ENCODE results near the gene KLF13. TPM values are rescaled to one million over a fixed set of nuclear protein-coding genes. Genes with fewer than 3 reads are reported as not detected.

Gene KLF13
- total RNA-seq, 1 donor from 2014 or later: 26.9 TPM

DNA sequence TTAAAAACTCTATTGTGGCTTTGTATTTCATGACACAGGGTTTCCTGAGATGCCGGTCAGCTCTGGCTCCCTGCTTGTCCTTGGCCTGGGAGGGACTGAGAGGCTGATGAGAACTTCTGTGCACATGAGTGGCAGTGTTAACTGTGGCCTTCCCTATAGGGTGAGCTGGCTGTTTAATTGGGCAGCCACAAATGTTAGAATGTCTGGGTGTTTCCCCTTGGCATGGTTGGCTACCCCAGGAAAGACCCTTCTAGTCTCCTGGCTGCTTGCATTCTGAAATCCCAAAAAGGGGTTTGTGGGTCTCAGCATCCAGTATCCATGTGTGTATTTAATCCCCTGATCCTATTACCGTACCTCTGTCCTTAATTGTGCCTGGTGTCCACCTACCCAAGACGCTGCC lies 3.0 kb upstream of the KLF13 start:
- TF ChIP-seq, protein P1, sequence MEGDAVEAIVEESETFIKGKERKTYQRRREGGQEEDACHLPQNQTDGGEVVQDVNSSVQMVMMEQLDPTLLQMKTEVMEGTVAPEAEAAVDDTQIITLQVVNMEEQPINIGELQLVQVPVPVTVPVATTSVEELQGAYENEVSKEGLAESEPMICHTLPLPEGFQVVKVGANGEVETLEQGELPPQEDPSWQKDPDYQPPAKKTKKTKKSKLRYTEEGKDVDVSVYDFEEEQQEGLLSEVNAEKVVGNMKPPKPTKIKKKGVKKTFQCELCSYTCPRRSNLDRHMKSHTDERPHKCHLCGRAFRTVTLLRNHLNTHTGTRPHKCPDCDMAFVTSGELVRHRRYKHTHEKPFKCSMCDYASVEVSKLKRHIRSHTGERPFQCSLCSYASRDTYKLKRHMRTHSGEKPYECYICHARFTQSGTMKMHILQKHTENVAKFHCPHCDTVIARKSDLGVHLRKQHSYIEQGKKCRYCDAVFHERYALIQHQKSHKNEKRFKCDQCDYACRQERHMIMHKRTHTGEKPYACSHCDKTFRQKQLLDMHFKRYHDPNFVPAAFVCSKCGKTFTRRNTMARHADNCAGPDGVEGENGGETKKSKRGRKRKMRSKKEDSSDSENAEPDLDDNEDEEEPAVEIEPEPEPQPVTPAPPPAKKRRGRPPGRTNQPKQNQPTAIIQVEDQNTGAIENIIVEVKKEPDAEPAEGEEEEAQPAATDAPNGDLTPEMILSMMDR (IDR thresholded peaks at IDR 0.05; ENCODE audit: unreplicated experiment): no peak
- no peak overlapping the region for H3K4me3 Mint-ChIP-seq (ENCODE audit: low read depth)
- H3K27me3 Mint-ChIP-seq: peaks cover 25% of the 10 kb centered on the region
- H3K36me3 Mint-ChIP-seq (ENCODE audit: insufficient read depth): no peaks in the 10 kb centered on the region
- peaks cover 8% of the 10 kb centered on the region for H3K4me1 Mint-ChIP-seq (ENCODE audit: low read depth)
- no peaks in the 10 kb centered on the region for H3K9me3 Mint-ChIP-seq (ENCODE audit: low read depth)
- DNase-seq (ENCODE audit: low spot score, unreplicated experiment): no peak
- peak overlapping the region; percentile 31 for H3K27ac Mint-ChIP-seq

DNA sequence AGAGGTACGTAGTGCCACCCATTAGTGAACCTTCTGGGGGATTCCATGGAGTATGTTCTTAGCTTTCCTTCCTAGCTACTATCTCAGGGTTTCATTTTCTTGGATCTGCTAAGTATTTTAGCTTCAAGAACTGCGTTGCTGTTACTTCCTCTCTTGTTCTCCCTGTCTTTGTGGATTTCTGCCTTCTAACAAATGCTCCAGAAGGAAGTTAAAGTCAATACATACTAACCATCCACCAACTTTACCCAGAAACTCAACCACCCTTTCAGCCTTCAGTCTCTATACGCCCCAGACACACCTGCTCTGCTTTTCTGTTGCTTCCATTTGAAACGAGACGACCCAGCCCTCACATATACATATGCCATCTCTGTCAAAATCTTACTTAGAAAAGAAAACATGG lies 2.4 kb upstream of the KLF13 start:
- Mint-ChIP-seq H3K9me3 (ENCODE audit: low read depth) (no peaks in the 10 kb centered on the region), H3K4me3 (ENCODE audit: low read depth) (no peak overlapping the region)

DNA sequence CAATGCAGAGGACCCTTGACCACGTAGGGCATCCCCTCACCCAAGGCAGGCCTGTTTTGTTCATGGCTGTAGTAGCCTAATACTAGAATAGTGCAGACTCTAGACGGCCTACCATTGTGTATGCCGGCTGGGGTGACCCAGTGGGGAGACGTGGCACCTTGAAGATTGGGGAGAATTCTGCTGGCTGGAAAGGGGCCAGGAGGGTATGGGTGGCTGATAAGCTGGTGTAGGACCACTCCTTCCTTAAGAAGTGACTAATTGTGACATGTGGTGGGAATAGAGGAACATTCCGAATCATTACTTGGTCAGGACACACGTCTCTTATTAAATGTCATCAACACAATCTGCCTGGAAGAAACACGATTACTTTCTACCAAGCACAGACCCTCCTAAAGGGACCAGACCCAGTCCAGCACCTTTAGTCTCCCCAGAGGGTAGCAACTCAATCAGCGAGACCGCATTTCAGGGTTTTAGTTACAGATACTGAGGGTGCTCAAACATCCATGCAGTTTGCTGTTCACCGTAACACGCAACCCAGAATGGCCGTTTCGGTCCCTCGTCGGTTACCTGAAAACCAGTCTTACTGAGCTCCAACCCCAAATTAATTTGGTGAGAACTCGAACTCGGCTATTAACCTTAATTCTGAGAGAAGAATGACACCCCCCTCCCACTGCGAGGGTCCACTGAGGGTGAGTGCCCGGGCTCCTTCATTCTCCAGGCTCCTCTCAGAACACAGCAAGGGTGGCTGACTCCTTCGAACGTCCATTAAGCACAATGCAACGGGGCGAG lies 1.6 kb upstream of the KLF13 start:
- DNase-seq (ENCODE audit: low spot score, unreplicated experiment): no peak
- Mint-ChIP-seq H3K9me3 (ENCODE audit: low read depth) (no peaks in the 10 kb centered on the region), H3K27ac (peak overlapping the region; percentile 96), H3K4me3 (ENCODE audit: low read depth) (peak overlapping the region; percentile 84), H3K27me3 (peaks cover 20% of the 10 kb centered on the region), H3K36me3 (ENCODE audit: insufficient read depth) (no peaks in the 10 kb centered on the region), H3K4me1 (ENCODE audit: low read depth) (peaks cover 19% of the 10 kb centered on the region)
- TF ChIP-seq, protein P1 (IDR thresholded peaks at IDR 0.05; ENCODE audit: unreplicated experiment): no peak

More for the DNA sequence above, 2.4 kb upstream of the KLF13 start:
- no peak for DNase-seq (ENCODE audit: low spot score, unreplicated experiment)
- peaks cover 14% of the 10 kb centered on the region for H3K4me1 Mint-ChIP-seq (ENCODE audit: low read depth)
- H3K27me3 Mint-ChIP-seq: peaks cover 24% of the 10 kb centered on the region
- no peak overlapping the region for H3K27ac Mint-ChIP-seq
- H3K36me3 Mint-ChIP-seq (ENCODE audit: insufficient read depth): no peaks in the 10 kb centered on the region
- TF ChIP-seq, protein P1 (IDR thresholded peaks at IDR 0.05; ENCODE audit: unreplicated experiment): no peak

DNA sequence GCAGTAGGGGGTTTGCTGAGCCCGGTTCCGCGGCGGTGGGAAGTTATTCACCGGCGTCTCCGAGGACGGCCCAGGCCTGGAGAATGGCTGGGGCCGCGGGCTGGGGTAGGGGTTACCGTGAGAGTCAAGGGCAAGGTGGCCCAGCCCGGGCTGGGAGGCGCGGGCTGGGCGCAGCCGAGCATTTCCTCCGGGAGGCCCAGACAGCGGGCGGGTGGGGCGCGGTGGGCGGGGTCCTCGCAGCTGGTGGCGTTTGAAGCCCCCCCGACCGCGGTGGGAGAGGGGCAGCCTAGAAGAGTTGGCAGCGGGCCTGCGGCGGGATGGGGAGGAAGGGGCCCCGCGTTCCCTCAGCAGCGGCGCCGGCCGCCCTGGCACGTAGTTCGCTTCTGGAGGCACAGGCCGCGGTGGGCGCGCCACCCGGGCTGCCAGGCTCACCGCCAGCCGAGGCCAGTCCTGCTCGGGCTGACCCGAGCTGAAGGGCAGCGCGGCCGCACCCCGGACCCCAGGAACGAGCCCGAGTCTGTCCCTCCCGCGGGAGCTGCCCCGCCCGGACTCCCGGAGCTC lies 960 bp upstream of the KLF13 start:
- H3K36me3 Mint-ChIP-seq (ENCODE audit: insufficient read depth): no peaks in the 10 kb centered on the region
- H3K27ac Mint-ChIP-seq: peak overlapping the region; percentile 96
- peaks cover 15% of the 10 kb centered on the region for H3K27me3 Mint-ChIP-seq

More for the DNA sequence above, 960 bp upstream of the KLF13 start:
- TF ChIP-seq, protein P1 (IDR thresholded peaks at IDR 0.05; ENCODE audit: unreplicated experiment): no peak
- H3K9me3 Mint-ChIP-seq (ENCODE audit: low read depth): no peaks in the 10 kb centered on the region
- H3K4me3 Mint-ChIP-seq (ENCODE audit: low read depth): peak overlapping the region; percentile 84
- H3K4me1 Mint-ChIP-seq (ENCODE audit: low read depth): peaks cover 19% of the 10 kb centered on the region
- DNase-seq (ENCODE audit: low spot score, unreplicated experiment): peak; percentile 35

Data from progenitor cell of endocrine pancreas (in vitro differentiated cells).